LNCaP clone FGC (cell line): Measurements from ENCODE around the gene CLCN6.
A peak's percentile ranks its signal among the peaks of the same experiment; 100 is the strongest.

Experiments used
- DNase-seq: peaks from one replicate; pipeline ENCODE4 v3.0.0-alpha.2; 2011; ENCODE audit warnings: low read depth
- H3K4me3 ChIP-seq: 2 replicates; pipeline ENCODE4 v1.5.1; 2011; ENCODE audit warnings: mild to moderate bottlenecking, low read depth, low read length, control low read depth
- TF ChIP-seq, protein P1 (sequence below): IDR thresholded peaks from 2 replicates; pipeline ENCODE4 v1.5.1; 2012; ENCODE audit warnings: mild to moderate bottlenecking; ENCODE audit not compliant: control insufficient read depth, insufficient read depth; ENCODE audit errors: extremely low read depth

The CLCN6 gene

DNA sequence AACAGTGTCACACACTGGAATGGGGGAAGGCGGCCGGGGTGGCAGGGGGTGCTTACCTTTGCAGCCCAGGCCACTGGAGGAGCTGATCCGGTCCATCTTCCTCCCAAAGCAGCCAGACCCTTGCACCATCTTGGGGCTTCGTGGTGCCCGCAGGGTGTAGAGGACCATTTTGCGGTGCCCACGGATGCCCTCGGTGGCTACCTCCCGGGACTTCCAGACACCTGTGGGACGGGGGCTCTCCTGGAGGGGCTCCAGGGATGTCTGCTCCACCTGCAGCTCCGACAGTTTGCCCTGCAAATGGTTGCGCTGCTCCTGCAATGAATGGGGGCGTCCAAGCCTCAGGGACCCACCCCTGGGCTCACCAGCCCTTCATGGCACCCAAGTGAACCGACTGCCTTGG is 52.2 kb downstream of the CLCN6 start:
- no peak overlapping the region for H3K4me3 ChIP-seq
- TF ChIP-seq, protein P1, sequence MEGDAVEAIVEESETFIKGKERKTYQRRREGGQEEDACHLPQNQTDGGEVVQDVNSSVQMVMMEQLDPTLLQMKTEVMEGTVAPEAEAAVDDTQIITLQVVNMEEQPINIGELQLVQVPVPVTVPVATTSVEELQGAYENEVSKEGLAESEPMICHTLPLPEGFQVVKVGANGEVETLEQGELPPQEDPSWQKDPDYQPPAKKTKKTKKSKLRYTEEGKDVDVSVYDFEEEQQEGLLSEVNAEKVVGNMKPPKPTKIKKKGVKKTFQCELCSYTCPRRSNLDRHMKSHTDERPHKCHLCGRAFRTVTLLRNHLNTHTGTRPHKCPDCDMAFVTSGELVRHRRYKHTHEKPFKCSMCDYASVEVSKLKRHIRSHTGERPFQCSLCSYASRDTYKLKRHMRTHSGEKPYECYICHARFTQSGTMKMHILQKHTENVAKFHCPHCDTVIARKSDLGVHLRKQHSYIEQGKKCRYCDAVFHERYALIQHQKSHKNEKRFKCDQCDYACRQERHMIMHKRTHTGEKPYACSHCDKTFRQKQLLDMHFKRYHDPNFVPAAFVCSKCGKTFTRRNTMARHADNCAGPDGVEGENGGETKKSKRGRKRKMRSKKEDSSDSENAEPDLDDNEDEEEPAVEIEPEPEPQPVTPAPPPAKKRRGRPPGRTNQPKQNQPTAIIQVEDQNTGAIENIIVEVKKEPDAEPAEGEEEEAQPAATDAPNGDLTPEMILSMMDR, result no peak
- no peak for DNase-seq

DNA sequence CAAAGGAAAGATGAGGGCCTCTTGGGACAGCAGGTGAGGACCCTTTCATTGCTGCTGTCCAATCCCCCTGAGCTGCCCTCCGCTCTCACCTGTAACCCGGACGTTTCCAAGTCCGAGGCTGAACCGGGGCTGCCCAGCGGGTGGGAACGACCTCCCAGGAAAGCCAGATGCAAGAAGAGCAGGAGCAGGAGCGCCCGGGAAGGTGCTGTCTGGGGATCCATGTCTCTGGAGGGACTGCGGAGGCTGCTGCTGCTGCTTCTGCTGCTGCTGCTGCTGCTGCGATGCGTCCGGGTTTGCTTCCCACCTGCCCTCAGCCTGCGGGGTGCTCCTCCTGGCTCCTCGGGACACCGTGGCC is 52.6 kb downstream of the CLCN6 start, which contains the start of gene NPPB:
TSS of gene NPPB (minus strand) at position 333 of the 355 bp plus-strand sequence. CDS start at position 221, 112 bp downstream.
- no peak for DNase-seq
- TF ChIP-seq, protein P1, result no peak
- H3K4me3 ChIP-seq, result no peak within 1 kb of the TSS

DNA sequence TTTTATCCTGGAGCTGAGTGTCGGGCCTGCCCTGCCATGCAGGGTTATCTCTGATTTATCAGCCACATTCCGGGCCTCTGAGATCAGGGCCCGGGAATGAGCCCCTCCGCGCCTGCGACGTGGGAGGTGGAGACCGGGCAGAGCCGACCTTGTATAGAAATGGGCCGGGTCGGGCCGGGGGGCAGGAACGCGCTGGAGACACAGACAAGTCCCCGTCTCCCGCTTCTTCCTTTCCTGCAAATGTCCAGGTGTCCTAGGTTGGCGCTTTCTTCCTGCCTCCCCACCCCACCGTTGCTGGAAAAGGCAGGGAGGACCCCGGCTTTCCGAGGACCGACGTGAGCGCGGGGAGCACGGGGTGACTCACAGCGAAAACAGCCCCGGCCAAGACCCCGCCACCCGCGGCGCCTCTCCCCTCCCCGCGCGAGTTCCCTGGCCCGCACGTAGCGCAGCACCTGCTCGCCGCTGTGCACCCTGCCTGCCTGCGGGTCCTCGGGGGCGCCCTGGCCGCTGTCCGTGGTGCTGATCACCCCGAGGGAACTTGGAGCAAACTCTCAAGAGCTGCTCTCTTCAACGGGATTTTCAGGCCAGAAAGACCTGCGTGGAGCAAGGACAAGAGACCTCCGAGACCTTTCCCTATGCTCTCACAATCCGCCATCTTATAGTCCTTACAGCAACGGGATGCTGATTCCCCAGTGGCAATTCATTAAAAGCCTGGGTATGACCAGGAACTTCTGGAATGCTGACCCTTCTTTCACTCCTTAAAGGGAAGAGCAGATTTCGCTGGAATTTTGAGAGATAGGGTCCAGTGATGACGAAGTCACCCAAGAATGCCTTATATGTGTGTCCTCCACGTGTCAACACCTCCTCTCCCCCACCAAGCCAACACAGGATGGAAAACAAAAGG is 53.2 kb downstream of the CLCN6 start:
- peak; percentile 17 for DNase-seq
- TF ChIP-seq, protein P1, result peak; percentile 48
- H3K4me3 ChIP-seq, result no peak overlapping the region

DNA sequence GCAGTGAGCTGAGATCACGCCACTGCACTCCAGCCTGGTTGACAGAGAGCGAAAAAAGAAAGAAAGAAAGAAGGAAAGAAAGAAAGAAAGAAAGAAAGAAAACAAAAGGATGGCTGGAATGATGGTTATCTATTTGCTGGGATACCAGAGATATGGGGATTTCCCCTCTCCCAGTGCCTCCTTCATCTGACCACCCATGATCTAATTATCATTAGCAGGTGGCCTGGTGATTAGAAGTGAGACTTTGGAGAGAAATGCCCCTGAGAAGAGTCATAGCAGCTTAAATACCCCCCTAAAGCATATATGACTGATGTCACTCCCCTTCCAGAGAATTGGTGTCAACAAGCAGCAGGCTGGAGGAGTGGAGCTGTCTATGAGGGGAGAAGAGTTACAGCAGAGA is 54.1 kb downstream of the CLCN6 start:
- TF ChIP-seq, protein P1, result no peak
- H3K4me3 ChIP-seq, result no peak overlapping the region
- no peak for DNase-seq

DNA sequence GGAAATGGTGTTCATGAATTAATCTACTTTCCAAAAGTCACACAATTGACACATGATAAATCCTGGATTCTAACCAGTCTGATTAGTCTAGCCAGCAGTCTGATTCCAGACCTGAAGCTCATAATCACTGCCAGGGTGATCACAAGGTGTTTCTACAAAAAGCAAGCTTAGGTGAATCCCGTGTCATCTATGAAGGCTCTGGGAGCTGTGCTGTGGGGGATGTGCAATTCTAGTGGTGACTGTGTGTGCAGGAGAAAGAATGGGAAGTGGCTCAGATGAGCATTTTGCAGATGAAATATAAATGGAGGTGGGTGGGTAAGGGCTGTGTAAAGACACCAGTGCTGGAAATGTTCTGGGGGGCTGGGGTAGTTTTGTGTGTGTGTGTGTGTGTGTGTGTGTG is 54.6 kb downstream of the CLCN6 start:
- no peak overlapping the region for H3K4me3 ChIP-seq
- TF ChIP-seq, protein P1, result no peak
- no peak for DNase-seq

DNA sequence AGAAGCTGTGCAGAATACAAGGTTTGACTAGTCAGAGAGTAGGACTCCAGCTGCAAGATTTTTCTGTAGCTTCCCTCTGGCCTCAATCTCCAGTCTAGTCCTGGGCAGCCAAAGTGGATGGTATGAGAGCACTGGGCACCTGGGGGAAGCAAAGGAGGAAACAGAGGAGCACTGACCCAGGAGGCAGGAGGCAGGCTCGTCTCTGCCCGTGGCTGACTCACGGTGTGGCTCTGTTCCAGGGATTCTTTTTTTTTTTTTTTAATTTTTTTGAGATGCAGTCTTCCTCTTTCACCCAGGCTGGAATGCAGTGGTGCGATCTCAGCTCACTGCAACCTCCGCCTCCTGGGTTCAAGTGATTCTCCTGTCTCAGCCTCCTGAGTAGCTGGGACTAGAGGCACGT is 56.9 kb downstream of the CLCN6 start:
- no peak for DNase-seq
- TF ChIP-seq, protein P1, result no peak
- H3K4me3 ChIP-seq, result no peak overlapping the region
